HG03175 (cell line): ENCODE data around the gene CISTR.

Experiments
- ATAC-seq: cut with Tn5 transposase; IDR thresholded peaks from one replicate; pipeline ENCODE4 v1.9.1; 2021; ENCODE audit warnings: mild to moderate bottlenecking, moderate library complexity; ENCODE audit not compliant: unreplicated experiment

The CISTR gene

GRCh38 chr12:53746592-53747092 lies 5.1 kb downstream of the CISTR start:
- ATAC-seq = peak; percentile 46

- ATAC-seq = no peak
These were observed 7.0 kb downstream of the CISTR start for GRCh38 chr12:53744751-53745150.

GRCh38 chr12:53744130-53744441 lies 7.7 kb downstream of the CISTR start:
- ATAC-seq = no peak

GRCh38 chr12:53743266-53744129 lies 8.3 kb downstream of the CISTR start:
- ATAC-seq = no peak

- no peak for ATAC-seq
These were observed 11.7 kb downstream of the CISTR start for GRCh38 chr12:53740130-53740491.

GRCh38 chr12:53739214-53740129 lies 12.3 kb downstream of the CISTR start:
- ATAC-seq = no peak

- ATAC-seq = no peak
These were observed 13.2 kb downstream of the CISTR start for GRCh38 chr12:53738406-53739213.

- ATAC-seq = no peak
These were observed 13.8 kb downstream of the CISTR start for GRCh38 chr12:53737951-53738405.

- ATAC-seq = no peak
These were observed 14.5 kb downstream of the CISTR start for GRCh38 chr12:53737093-53737808.

- no peak for ATAC-seq
These were observed 15.2 kb downstream of the CISTR start for GRCh38 chr12:53736592-53736991.

- no peak for ATAC-seq
These were observed 16.2 kb downstream of the CISTR start for GRCh38 chr12:53735556-53735955.

- no peak for ATAC-seq
These were observed 17.4 kb downstream of the CISTR start for GRCh38 chr12:53734425-53734824.

- ATAC-seq = no peak
These were observed 18.0 kb downstream of the CISTR start for GRCh38 chr12:53733807-53734200.

- ATAC-seq = no peak
These were observed 18.6 kb downstream of the CISTR start for GRCh38 chr12:53733051-53733806.

- no peak for ATAC-seq
These were observed 22.1 kb downstream of the CISTR start for GRCh38 chr12:53729644-53730043.

- no peak for ATAC-seq
These were observed 23.6 kb downstream of the CISTR start for GRCh38 chr12:53728206-53728605.

- ATAC-seq = peak; percentile 99
These were observed 24.3 kb downstream of the CISTR start, which contains the start of gene CALCOCO1 for GRCh38 chr12:53727310-53728041. Gene CALCOCO1, minus strand, starts transcription at chr12:53727452. Its CDS starts 2,210 bp downstream, at chr12:53725242.

GRCh38 chr12:53726946-53727309 lies 24.9 kb downstream of the CISTR start:
- no peak for ATAC-seq

GRCh38 chr12:53726341-53726740 lies 25.4 kb downstream of the CISTR start:
- no peak for ATAC-seq
